Astrocyte of the spinal cord (primary cell): ENCODE data around the gene FRMD3.
A peak's percentile ranks its signal among the peaks of the same experiment; 100 is the strongest.

ENCODE experiments used
- DNase-seq: peaks from one replicate; pipeline ENCODE4 v3.0.0; 2011; ENCODE audit warnings: low read depth, low spot score
- H3K4me3 ChIP-seq: 2 replicates; pipeline ENCODE4 v1.5.1; 2011; ENCODE audit warnings: low read depth, mild to moderate bottlenecking, low read length, moderate library complexity
- in situ Hi-C: cut with HindIII; loops from 2 replicates; pipeline ENCODE4 v1.10.0; 2017; ENCODE audit warnings: low sequenced_read_pairs
- TF ChIP-seq, protein P1 (sequence below): IDR thresholded peaks from 2 replicates; pipeline ENCODE4 v1.5.1; 2012; ENCODE audit warnings: low read depth, mild to moderate bottlenecking, low read length, inconsistent platforms

The FRMD3 gene

DNA sequence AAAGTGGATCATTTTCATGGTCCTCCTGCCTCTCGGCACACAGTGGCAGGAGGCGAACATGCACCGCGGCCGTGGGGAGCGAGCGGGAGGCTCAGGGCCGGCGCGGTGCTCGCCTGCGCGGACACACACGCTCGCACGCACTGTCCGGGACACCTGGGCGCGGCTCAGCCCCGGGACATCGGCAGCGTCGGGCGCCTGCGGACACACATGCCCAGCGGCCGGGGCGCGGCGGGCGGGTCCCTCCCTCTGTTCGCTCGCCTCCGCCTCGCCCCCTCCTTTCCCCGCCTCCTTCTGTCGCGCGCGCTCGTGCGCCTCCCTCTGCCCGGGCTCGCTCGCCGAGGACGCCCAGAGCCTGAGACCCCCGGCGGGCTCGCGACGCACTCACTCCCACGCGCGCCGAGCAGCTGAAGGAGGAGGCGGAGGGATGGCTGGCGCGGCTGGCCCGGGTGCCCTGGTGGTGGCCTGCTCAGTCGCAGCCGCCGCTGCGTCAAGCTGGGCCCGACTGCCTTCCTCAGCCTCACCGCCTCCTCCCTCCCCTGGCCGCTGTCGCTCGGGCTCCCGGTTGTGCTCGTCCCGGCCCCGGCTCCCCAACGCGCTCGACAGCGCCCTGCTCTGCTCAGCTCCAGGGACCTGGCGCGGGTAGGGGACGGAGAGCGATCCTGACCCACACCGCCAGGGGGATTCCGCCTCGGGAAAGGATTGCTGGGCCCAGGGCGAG is at the start of gene FRMD3:
FRMD3 (minus strand) TSS at position 230 of the 718 bp plus-strand sequence; CDS start at position 60, 170 bp downstream.
- peak; percentile 79 for DNase-seq
- peak within 1 kb of the TSS; percentile 52 for H3K4me3 ChIP-seq
- in situ Hi-C loops, result no loop called here
- TF ChIP-seq, protein P1, sequence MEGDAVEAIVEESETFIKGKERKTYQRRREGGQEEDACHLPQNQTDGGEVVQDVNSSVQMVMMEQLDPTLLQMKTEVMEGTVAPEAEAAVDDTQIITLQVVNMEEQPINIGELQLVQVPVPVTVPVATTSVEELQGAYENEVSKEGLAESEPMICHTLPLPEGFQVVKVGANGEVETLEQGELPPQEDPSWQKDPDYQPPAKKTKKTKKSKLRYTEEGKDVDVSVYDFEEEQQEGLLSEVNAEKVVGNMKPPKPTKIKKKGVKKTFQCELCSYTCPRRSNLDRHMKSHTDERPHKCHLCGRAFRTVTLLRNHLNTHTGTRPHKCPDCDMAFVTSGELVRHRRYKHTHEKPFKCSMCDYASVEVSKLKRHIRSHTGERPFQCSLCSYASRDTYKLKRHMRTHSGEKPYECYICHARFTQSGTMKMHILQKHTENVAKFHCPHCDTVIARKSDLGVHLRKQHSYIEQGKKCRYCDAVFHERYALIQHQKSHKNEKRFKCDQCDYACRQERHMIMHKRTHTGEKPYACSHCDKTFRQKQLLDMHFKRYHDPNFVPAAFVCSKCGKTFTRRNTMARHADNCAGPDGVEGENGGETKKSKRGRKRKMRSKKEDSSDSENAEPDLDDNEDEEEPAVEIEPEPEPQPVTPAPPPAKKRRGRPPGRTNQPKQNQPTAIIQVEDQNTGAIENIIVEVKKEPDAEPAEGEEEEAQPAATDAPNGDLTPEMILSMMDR, result peak; percentile 82

DNA sequence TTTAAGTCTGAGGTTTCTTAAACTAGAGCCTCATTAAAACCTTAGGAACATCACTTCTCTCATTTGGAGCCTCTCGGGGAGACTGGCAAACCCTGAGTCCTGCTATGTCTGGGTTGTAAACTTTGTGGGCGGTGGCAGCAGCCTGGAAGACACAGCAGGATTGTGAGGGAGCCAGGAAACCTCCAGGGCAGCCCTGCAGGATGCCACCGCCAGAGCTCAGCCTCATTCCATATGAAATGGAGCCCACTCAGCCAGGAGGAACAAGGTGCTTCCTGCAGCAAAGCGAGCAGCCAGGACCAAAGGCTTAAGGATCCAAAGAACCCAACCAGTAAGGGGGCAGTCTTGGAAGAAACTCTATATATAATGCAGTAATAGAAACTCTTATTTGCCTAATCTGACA is 46.8 kb upstream of the FRMD3 start:
- TF ChIP-seq, protein P1, result no peak
- in situ Hi-C loops, result no loop called here
- no peak overlapping the region for H3K4me3 ChIP-seq
- DNase-seq, result no peak

DNA sequence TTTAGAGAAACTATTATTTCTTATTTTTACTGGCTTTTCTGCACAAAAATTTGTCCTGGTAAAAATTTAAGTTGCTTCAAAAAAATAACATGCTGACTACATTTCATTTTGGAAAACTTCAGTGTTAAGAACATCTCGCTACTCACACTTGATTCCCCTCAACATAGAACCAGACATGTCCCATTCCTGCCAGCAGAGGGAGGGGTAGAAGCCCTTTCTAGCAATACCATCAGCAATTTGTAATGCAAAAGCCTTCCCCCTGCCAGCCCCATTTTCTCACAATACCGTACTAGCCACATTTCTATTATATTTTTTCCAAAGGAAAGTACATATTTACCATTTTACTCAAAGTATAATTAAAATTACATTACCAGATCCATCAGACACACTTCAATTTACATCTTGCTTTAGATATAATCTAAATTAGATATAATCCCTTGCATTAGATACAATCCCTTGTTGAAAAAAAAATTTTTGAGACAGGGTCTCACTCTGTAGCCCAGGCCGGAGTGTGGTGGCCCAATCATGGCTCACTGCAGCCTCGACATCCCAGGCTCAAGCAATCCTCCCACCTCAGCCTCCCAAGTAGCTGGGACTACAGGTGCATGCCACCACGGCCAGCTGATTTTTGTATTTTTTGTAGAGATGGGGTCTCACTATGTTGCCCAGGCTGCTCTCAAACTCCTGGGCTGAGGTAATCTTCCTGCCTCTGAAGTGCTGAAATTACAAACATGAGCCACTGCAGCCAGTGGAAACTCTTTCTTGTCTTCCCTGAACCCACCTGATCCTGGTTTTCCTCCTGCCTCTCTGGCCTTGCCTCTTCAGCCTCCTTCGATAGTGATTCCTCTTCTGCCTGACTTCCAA is 45.2 kb upstream of the FRMD3 start:
- TF ChIP-seq, protein P1, result peak; percentile 78
- no peak overlapping the region for H3K4me3 ChIP-seq
- in situ Hi-C loops, result no loop called here
- peak; percentile 58 for DNase-seq

DNA sequence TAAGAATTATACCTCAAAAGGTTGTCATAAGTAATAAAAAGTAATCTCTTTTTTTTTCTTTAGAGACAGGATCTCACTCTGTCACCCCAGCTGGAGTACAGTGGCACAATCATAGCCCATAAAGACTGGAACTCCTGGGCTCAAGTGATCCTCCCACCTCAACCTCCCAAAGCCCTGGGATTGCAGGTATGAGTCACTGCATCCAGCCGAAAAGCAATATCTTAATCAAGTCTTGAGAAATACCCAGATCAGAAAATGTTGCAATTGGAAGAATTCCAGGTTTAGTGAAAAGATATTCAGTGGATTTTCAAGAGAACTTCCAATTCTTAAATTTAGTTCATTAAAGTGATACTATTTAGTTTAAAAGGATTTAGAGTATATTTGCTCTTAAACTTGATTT is 43.8 kb upstream of the FRMD3 start:
- peak; percentile 38 for DNase-seq
- in situ Hi-C loops, result no loop called here
- H3K4me3 ChIP-seq, result no peak overlapping the region
- TF ChIP-seq, protein P1, result no peak

DNA sequence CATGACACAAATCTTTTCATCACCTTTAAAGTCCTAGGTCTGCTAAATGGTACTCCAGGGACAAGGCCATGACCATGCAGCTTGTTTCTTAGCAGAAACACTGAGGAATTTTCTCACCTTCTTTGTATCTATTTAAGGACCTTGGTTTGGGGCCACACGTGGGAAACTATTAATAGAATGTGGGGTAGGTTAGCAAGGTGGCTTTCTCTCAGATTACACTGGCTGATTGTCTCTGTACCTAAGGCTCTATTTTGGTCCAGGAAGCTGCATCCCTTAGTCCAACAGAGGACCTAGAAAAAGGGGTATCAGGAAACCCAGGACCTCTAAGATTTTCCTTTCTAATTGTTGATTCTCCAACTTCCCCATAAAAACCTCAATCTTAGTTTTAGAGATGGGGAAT is 36.3 kb upstream of the FRMD3 start:
- in situ Hi-C loops, result no loop called here
- H3K4me3 ChIP-seq, result no peak overlapping the region
- DNase-seq, result no peak
- TF ChIP-seq, protein P1, result no peak

DNA sequence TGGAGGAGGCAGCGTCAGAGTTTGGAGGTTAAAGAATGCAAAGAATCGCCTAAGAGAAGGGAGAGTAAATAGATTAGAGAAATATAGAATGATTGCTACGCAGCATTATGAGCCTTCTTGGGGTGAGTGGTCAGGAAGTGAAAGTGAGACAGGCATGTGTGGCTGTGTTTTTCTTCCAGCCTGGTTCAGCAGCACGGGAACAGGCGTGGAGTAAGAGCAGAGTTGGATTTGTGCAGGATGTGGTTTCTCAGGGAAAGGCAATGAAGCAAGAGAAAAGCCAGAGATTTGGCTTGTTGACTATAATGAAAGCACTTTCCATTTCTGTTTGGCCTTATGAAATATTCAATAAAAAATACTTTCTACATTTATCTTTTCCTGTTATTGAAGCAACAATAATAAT is 34.3 kb upstream of the FRMD3 start:
- DNase-seq, result peak; percentile 88
- in situ Hi-C loops, result no loop called here
- H3K4me3 ChIP-seq, result no peak overlapping the region
- TF ChIP-seq, protein P1, result no peak
